IPS-18c (cell line): Measurements from ENCODE around the gene P2RY2.

Source experiments
- H3K4me3 ChIP-seq: 2 replicates; pipeline ENCODE4 v1.7.0; 2013; ENCODE audit warnings: low read depth, mild to moderate bottlenecking, low read length, moderate library complexity; ENCODE audit not compliant: insufficient read depth
- H3K9me3 ChIP-seq: one replicate; pipeline ENCODE4 v1.6.1; 2013; ENCODE audit warnings: mild to moderate bottlenecking, low read length, moderate library complexity; ENCODE audit not compliant: control insufficient read depth, insufficient read depth

P2RY2 gene

GRCh38 chr11:73245461-73245860 lies 27.4 kb downstream of the P2RY2 start:
- no peak overlapping the region for H3K4me3 ChIP-seq

GRCh38 chr11:73246303-73246702 lies 28.2 kb downstream of the P2RY2 start:
- Histone ChIP-seq H3K4me3 (no peak overlapping the region), H3K9me3 (peaks cover 2% of the 10 kb centered on the region)

More at GRCh38 chr11:73245461-73245860, 27.4 kb downstream of the P2RY2 start:
- H3K9me3 ChIP-seq = peaks cover 2% of the 10 kb centered on the region

GRCh38 chr11:73248526-73249185 lies 30.6 kb downstream of the P2RY2 start:
- peaks cover 2% of the 10 kb centered on the region for H3K9me3 ChIP-seq
- no peak overlapping the region for H3K4me3 ChIP-seq

GRCh38 chr11:73249304-73249703 lies 31.2 kb downstream of the P2RY2 start:
- H3K4me3 ChIP-seq = no peak overlapping the region

GRCh38 chr11:73249853-73250783 lies 32.0 kb downstream of the P2RY2 start:
- H3K4me3 ChIP-seq = no peak overlapping the region

More at GRCh38 chr11:73249304-73249703, 31.2 kb downstream of the P2RY2 start:
- peaks cover 2% of the 10 kb centered on the region for H3K9me3 ChIP-seq

GRCh38 chr11:73252577-73253191 lies 34.6 kb downstream of the P2RY2 start:
- Histone ChIP-seq H3K4me3 (no peak overlapping the region), H3K9me3 (peaks cover 2% of the 10 kb centered on the region)

More at GRCh38 chr11:73249853-73250783, 32.0 kb downstream of the P2RY2 start:
- peaks cover 2% of the 10 kb centered on the region for H3K9me3 ChIP-seq

GRCh38 chr11:73257342-73258103 lies 39.4 kb downstream of the P2RY2 start:
- Histone ChIP-seq H3K9me3 (no peaks in the 10 kb centered on the region), H3K4me3 (no peak overlapping the region)

- H3K4me3 ChIP-seq = no peak overlapping the region
- H3K9me3 ChIP-seq = no peaks in the 10 kb centered on the region
Measured at GRCh38 chr11:73258104-73259035, 40.3 kb downstream of the P2RY2 start.

GRCh38 chr11:73259406-73260126 lies 41.5 kb downstream of the P2RY2 start:
- Histone ChIP-seq H3K4me3 (no peak overlapping the region), H3K9me3 (no peaks in the 10 kb centered on the region)

GRCh38 chr11:73260127-73260457 lies 42.0 kb downstream of the P2RY2 start:
- no peaks in the 10 kb centered on the region for H3K9me3 ChIP-seq
- H3K4me3 ChIP-seq = no peak overlapping the region

GRCh38 chr11:73262851-73263495 lies 44.9 kb downstream of the P2RY2 start:
- no peak overlapping the region for H3K4me3 ChIP-seq

GRCh38 chr11:73263640-73264039 lies 45.6 kb downstream of the P2RY2 start:
- no peaks in the 10 kb centered on the region for H3K9me3 ChIP-seq
- H3K4me3 ChIP-seq = no peak overlapping the region

More at GRCh38 chr11:73262851-73263495, 44.9 kb downstream of the P2RY2 start:
- no peaks in the 10 kb centered on the region for H3K9me3 ChIP-seq

GRCh38 chr11:73265278-73265810 lies 47.3 kb downstream of the P2RY2 start:
- Histone ChIP-seq H3K4me3 (no peak overlapping the region), H3K9me3 (no peaks in the 10 kb centered on the region)

- H3K9me3 ChIP-seq = no peaks in the 10 kb centered on the region
Measured at GRCh38 chr11:73265853-73266645, 48.0 kb downstream of the P2RY2 start.

More at GRCh38 chr11:73265853-73266645, 48.0 kb downstream of the P2RY2 start:
- H3K4me3 ChIP-seq = no peak overlapping the region
